HG03103 (cell line): ENCODE measurements around the gene SLC34A3.

ENCODE experiments used
- ATAC-seq: cut with Tn5 transposase; IDR thresholded peaks from one replicate; pipeline ENCODE4 v1.9.1; 2021; ENCODE audit warnings: low read depth; ENCODE audit not compliant: unreplicated experiment

SLC34A3 gene

GRCh38 chr9:137230705-137231371 is at the start of gene SLC34A3:
Gene SLC34A3 (plus strand): TSS chr9:137230901. CDS start chr9:137231703, 802 bp downstream.
- no peak for ATAC-seq

- ATAC-seq, result no peak
These were observed 49.0 kb upstream of the SLC34A3 start for GRCh38 chr9:137181680-137182079.

- ATAC-seq, result no peak
These were observed 47.9 kb upstream of the SLC34A3 start for GRCh38 chr9:137182836-137183235.

GRCh38 chr9:137183980-137184595 is 46.6 kb upstream of the SLC34A3 start:
- no peak for ATAC-seq

GRCh38 chr9:137184881-137185660 is 45.6 kb upstream of the SLC34A3 start:
- ATAC-seq, result no peak

GRCh38 chr9:137185921-137186320 is 44.8 kb upstream of the SLC34A3 start:
- no peak for ATAC-seq

- no peak for ATAC-seq
These were observed 44.3 kb upstream of the SLC34A3 start for GRCh38 chr9:137186385-137186784.

- no peak for ATAC-seq
These were observed 43.3 kb upstream of the SLC34A3 start for GRCh38 chr9:137187386-137187785.

GRCh38 chr9:137188086-137188489 is 42.6 kb upstream of the SLC34A3 start:
- ATAC-seq, result no peak

GRCh38 chr9:137188490-137189296 is 42.0 kb upstream of the SLC34A3 start, which contains the start of the genes ANAPC2 and SSNA1:
Gene ANAPC2 (minus strand): TSS chr9:137188560. CDS start chr9:137188532, 28 bp downstream.
Gene SSNA1 (plus strand): TSS chr9:137188676. CDS start chr9:137188727, 51 bp downstream.
- peak; percentile 76 for ATAC-seq

- no peak for ATAC-seq
These were observed 41.1 kb upstream of the SLC34A3 start for GRCh38 chr9:137189297-137190295.

- no peak for ATAC-seq
These were observed 40.3 kb upstream of the SLC34A3 start for GRCh38 chr9:137190315-137190856.

GRCh38 chr9:137191245-137191644 is 39.5 kb upstream of the SLC34A3 start:
- ATAC-seq, result no peak

- no peak for ATAC-seq
These were observed 38.8 kb upstream of the SLC34A3 start for GRCh38 chr9:137191691-137192447.

- ATAC-seq, result no peak
These were observed 38.3 kb upstream of the SLC34A3 start for GRCh38 chr9:137192448-137192780.

- ATAC-seq, result no peak
These were observed 37.8 kb upstream of the SLC34A3 start for GRCh38 chr9:137192859-137193258.

GRCh38 chr9:137193771-137194170 is 36.9 kb upstream of the SLC34A3 start:
- ATAC-seq, result no peak

- ATAC-seq, result no peak
These were observed 36.3 kb upstream of the SLC34A3 start for GRCh38 chr9:137194388-137194787.
